HCT116 (cell line): ENCODE measurements around the gene CCL15. TPM values are rescaled to one million over a fixed set of nuclear protein-coding genes. Genes with fewer than 3 reads are reported as not detected.

Experiments used
- ATAC-seq: fragments of 200-7000 bp; cut with Tn5 transposase; 2 replicates; pipeline ENCODE4 v1.9.1; 2020; ENCODE audit warnings: mild to moderate bottlenecking, moderate library complexity
- BruUV-seq: library from RNA; stranded (reverse); fragments of 400-500 nt; replicated peaks from 2 replicates; lab custom pipeline; 2021; lab: Mats Ljungman, UMichigan
- CTCF ChIA-PET: fragments of 300-600 bp; sonication (Branson Sonifier 250); formaldehyde crosslinking; loops from one replicate; lab custom pipeline; 2021; ENCODE audit warnings: antibody characterized with exemption; lab: Charles Lee
- POLR2A ChIA-PET: fragments of 300-600, 350-600 bp; sonication (Branson Sonifier 250); formaldehyde crosslinking; loops from one replicate; lab custom pipeline; 2021; ENCODE audit warnings: antibody characterized with exemption; lab: Charles Lee
- RAD21 ChIA-PET, 2 experiments: fragments of 300-600 bp; sonication (Branson Sonifier 250); formaldehyde crosslinking; loops; one replicate each; lab custom pipeline; 2023; ENCODE audit warnings: low total read pairs in 2 of 2; ENCODE audit not compliant: uncharacterized antibody in 2 of 2, unreplicated experiment in 2 of 2, low non-redundant PET in 1 of 2; lab: Charles Lee
- DNase-seq: peaks from one replicate; pipeline ENCODE4 v3.0.0-alpha.2; 2010; ENCODE audit warnings: low read depth, low spot score
- H2AFZ ChIP-seq: fragments of 200-600 bp; shearing (Covaris generic), sonication (generic); 2 replicates; pipeline ENCODE4 v1.6.1; 2017; ENCODE audit warnings: low read depth, mixed run types, mixed read lengths, antibody characterized with exemption, low read length; ENCODE audit not compliant: poor library complexity, severe bottlenecking
- H3K27ac ChIP-seq: 2 replicates; pipeline ENCODE4 v1.5.1; 2012; ENCODE audit warnings: low read depth, low read length
- H3K27me3 ChIP-seq: fragments of 200-600 bp; sonication (generic); 2 replicates; pipeline ENCODE4 v1.6.1; 2016; ENCODE audit warnings: mixed run types, low read length, mixed read lengths; ENCODE audit not compliant: insufficient read depth
- H3K36me3 ChIP-seq, 2 experiments: fragments of 200-500 bp in 1 of 2; fragments of 200-600 bp in 1 of 2; sonication (Bioruptor generic) in 1 of 2; sonication (generic) in 1 of 2; 2 replicates each; pipeline versions ENCODE4 v1.5.1 to v1.6.1; 2014 to 2016; ENCODE audit warnings: low read length in 2 of 2, inconsistent platforms in 1 of 2, mixed read lengths in 1 of 2, mixed run types in 1 of 2; ENCODE audit not compliant: insufficient read depth in 2 of 2, control insufficient read depth in 1 of 2
- H3K4me1 ChIP-seq, 2 experiments: fragments of 200-600 bp in 1 of 2; sonication (generic) in 1 of 2; 2 replicates each; pipeline versions ENCODE4 v1.5.1 to v1.6.1; 2012 to 2017; ENCODE audit warnings: low read length in 2 of 2, inconsistent platforms in 1 of 2, mild to moderate bottlenecking in 1 of 2, mixed read lengths in 1 of 2, mixed run types in 1 of 2, moderate library complexity in 1 of 2; ENCODE audit not compliant: insufficient read depth in 2 of 2, control insufficient read depth in 1 of 2
- H3K4me2 ChIP-seq: fragments of 200-600 bp; sonication (generic); 2 replicates; pipeline ENCODE4 v1.6.1; 2017; ENCODE audit warnings: mixed run types, low read length, mixed read lengths
- H3K4me3 ChIP-seq, 2 experiments: fragments of 200-600 bp in 1 of 2; sonication (generic) in 1 of 2; replicated peaks in 1 of 2; 2 replicates each; pipeline ENCODE4 v1.5.1; 2011 to 2016; ENCODE audit warnings: low read length in 2 of 2, control low read depth in 1 of 2, low read depth in 1 of 2, mild to moderate bottlenecking in 1 of 2, mixed read lengths in 1 of 2, mixed run types in 1 of 2
- H3K79me2 ChIP-seq: fragments of 200-600 bp; sonication (generic); 2 replicates; pipeline ENCODE4 v1.6.1; 2017; ENCODE audit warnings: mild to moderate bottlenecking, mixed run types, low read length, moderate library complexity, mixed read lengths; ENCODE audit not compliant: insufficient read depth
- H3K9ac ChIP-seq: fragments of 200-600 bp; sonication (generic); 2 replicates; pipeline ENCODE4 v1.6.1; 2016; ENCODE audit warnings: low read length, mixed read lengths
- H3K9me2 ChIP-seq: fragments of 200-600 bp; sonication (generic), shearing (Covaris generic); 2 replicates; pipeline ENCODE4 v1.6.1; 2017; ENCODE audit warnings: mixed run types, mild to moderate bottlenecking, moderate library complexity; ENCODE audit not compliant: insufficient read depth
- H3K9me3 ChIP-seq, 2 experiments: fragments of 200-500 bp in 1 of 2; fragments of 200-600 bp in 1 of 2; sonication (Bioruptor generic) in 1 of 2; sonication (generic) in 1 of 2; 2 replicates each; pipeline ENCODE4 v1.6.1; 2014 to 2017; ENCODE audit warnings: low read length in 2 of 2, mixed read lengths in 2 of 2, inconsistent platforms in 1 of 2, low read depth in 1 of 2, mild to moderate bottlenecking in 1 of 2, mixed run types in 1 of 2, moderate library complexity in 1 of 2; ENCODE audit not compliant: control insufficient read depth in 1 of 2, insufficient read depth in 1 of 2
- H4K20me1 ChIP-seq: fragments of 200-600 bp; sonication (generic), shearing (Covaris generic); 2 replicates; pipeline ENCODE4 v1.6.1; 2017; ENCODE audit warnings: mixed run types, mild to moderate bottlenecking, moderate library complexity; ENCODE audit not compliant: insufficient read depth
- CEBPB ChIP-seq: IDR thresholded peaks from 2 replicates; pipeline ENCODE4 v1.6.1; 2012; ENCODE audit warnings: low read depth
- CTCF ChIP-seq, 3 experiments: fragments of 200-600 bp in 1 of 3; sonication (generic) in 1 of 3; IDR thresholded peaks in 2 of 3; conservative IDR thresholded peaks in 1 of 3; 2 replicates each; pipeline ENCODE4 v1.5.1; 2012 to 2017; ENCODE audit warnings: low read depth in 2 of 3, low read length in 2 of 3, antibody characterized with exemption in 1 of 3, borderline replicate concordance in 1 of 3, control low read depth in 1 of 3, mild to moderate bottlenecking in 1 of 3, mixed read lengths in 1 of 3, mixed run types in 1 of 3, moderate library complexity in 1 of 3; ENCODE audit not compliant: insufficient read depth in 1 of 3
- ELF1 ChIP-seq: IDR thresholded peaks from 2 replicates; pipeline ENCODE4 v1.6.1; 2012; ENCODE audit warnings: low read depth, borderline replicate concordance
- EZH2 ChIP-seq: fragments of 200-600 bp; sonication (generic); IDR thresholded peaks from 2 replicates; pipeline ENCODE4 v1.6.1; 2017; ENCODE audit warnings: antibody characterized with exemption, mixed run types
- EZH2phosphoT487 ChIP-seq: fragments of 200-600 bp; IDR thresholded peaks from 2 replicates; pipeline ENCODE4 v1.6.1; 2018; ENCODE audit warnings: antibody characterized with exemption, borderline replicate concordance
- FOSL1 ChIP-seq: IDR thresholded peaks from 2 replicates; pipeline ENCODE4 v1.6.1; 2012; ENCODE audit warnings: low read depth
- JUND ChIP-seq: IDR thresholded peaks from 2 replicates; pipeline ENCODE4 v1.6.1; 2012
- MAX ChIP-seq: IDR thresholded peaks from 2 replicates; pipeline ENCODE4 v1.6.1; 2012
- RAD21 ChIP-seq: IDR thresholded peaks from 2 replicates; pipeline ENCODE4 v1.6.1; 2012; ENCODE audit warnings: low read depth, mild to moderate bottlenecking
- ZBTB33 ChIP-seq: IDR thresholded peaks from 2 replicates; pipeline ENCODE4 v1.6.1; 2011; ENCODE audit warnings: mild to moderate bottlenecking, low read length, moderate library complexity; ENCODE audit not compliant: insufficient replicate concordance; ENCODE audit errors: extremely low read depth
- ZFX ChIP-seq: fragments of 450-650 bp; IDR thresholded peaks from 2 replicates; pipeline ENCODE4 v1.6.1; 2017
- intact Hi-C: fragments of 100-400 bp; cut with micrococcal nuclease; formaldehyde crosslinking; loops from 2 replicates; pipeline ENCODE4 v1.10.0; 2022
- total RNA-seq: library from RNA; stranded (reverse); gene quantifications from one replicate; pipeline ENCODE4 v1.2.1, GENCODE V29; 2021; ENCODE audit not compliant: unreplicated experiment

CCL15 gene
- total RNA-seq, 1 experiment from 2014 or later, result not detected

- Histone ChIP-seq H2AFZ (no peak overlapping the region), H3K27ac (no peak overlapping the region), H3K9ac (no peak overlapping the region), H3K9me3 (no peaks in the 10 kb centered on the region), H4K20me1 (no peaks in the 10 kb centered on the region), H3K4me2 (no peak overlapping the region), H3K4me3 (no peak overlapping the region), H3K9me2 (no peaks in the 10 kb centered on the region), H3K27me3 (no peaks in the 10 kb centered on the region), H3K36me3 (no peaks in the 10 kb centered on the region), H3K4me1 (no peaks in the 10 kb centered on the region), H3K79me2 (no peaks in the 10 kb centered on the region)
- no peak for DNase-seq
- ATAC-seq, result no peak
- TF ChIP-seq EZH2phosphoT487 (no peak), ZFX (no peak), ZBTB33 (no peak), ELF1 (no peak), MAX (no peak), CEBPB (no peak), CTCF (IDR thresholded peaks at IDR 0.05 in 2 of 3, conservative IDR thresholded peaks at IDR 0.05 in 1 of 3; ENCODE audit: borderline replicate concordance in 1 of 3, insufficient read depth in 1 of 3, low read depth in 2 of 3, low read length in 2 of 3) (no peak), RAD21 (no peak), FOSL1 (no peak), JUND (no peak), EZH2 (no peak)
- POLR2A ChIA-PET, result no interaction called here
- BruUV-seq, result no TSS peak
- intact Hi-C loops, result no loop called here
- RAD21 ChIA-PET, result no interaction called here
- CTCF ChIA-PET, result interaction anchor here (1.7 kb wide), 1 partner anchor 28 kb away, joined by 6 read pairs; no protein-coding TSS in a partner anchor
Observed at GRCh38 chr17:36004594-36005108, 3.3 kb upstream of the CCL15 start.
